K562 (cell line): ENCODE results near the gene RBM17. TPM values are rescaled to one million over a fixed set of nuclear protein-coding genes. Genes with fewer than 3 reads are reported as not detected.
A peak's percentile ranks its signal among the peaks of the same experiment; 100 is the strongest.

ENCODE experiments used
- polyA plus RNA-seq, 8 experiments: library from polyadenylated mRNA; depleted of rRNA in 4 of 8; stranded (reverse) in 5 of 8; unstranded in 3 of 8; fragments of >200 nt; fragmentation: Nextera tagmentation in 2 of 8; fragmentation: Illumina TruSeq in 1 of 8; extraction: Ambion mirVana in 2 of 8; extraction: Trizol in 1 of 8; gene quantifications; 2 replicates each; pipeline versions ENCODE4 v1.2.1 to v1.2.3, GENCODE V29; 2011 to 2014; ENCODE audit warnings: inconsistent platforms in 1 of 8, missing spikeins in 1 of 8
- total RNA-seq, 7 experiments: library from RNA; depleted of rRNA in 6 of 7; stranded (reverse); fragments of >200 nt in 6 of 7; fragmentation: Illumina TruSeq in 2 of 7; extraction: Trizol in 2 of 7; gene quantifications; 2 replicates each; pipeline versions ENCODE4 v1.2.1 to v1.2.3, GENCODE V29; 2011 to 2021; ENCODE audit warnings: low replicate concordance in 1 of 7
- TF ChIP-seq, protein P1 (sequence below), 2 experiments: fragments of 450-650 bp; formaldehyde crosslinking in 1 of 2; IDR thresholded peaks; 2 replicates each; pipeline versions ENCODE4 v1.4.0 to v1.6.1; 2014 to 2020; ENCODE audit warnings: mild to moderate bottlenecking in 2 of 2, borderline replicate concordance in 1 of 2, low read depth in 1 of 2

Gene RBM17
- total and polyA plus RNA-seq, 9 of the 15 experiments (the other 6 are each of a cell fraction or from before 2014, with no cell fraction given) = 23.6 to 217 (median 124) TPM

DNA sequence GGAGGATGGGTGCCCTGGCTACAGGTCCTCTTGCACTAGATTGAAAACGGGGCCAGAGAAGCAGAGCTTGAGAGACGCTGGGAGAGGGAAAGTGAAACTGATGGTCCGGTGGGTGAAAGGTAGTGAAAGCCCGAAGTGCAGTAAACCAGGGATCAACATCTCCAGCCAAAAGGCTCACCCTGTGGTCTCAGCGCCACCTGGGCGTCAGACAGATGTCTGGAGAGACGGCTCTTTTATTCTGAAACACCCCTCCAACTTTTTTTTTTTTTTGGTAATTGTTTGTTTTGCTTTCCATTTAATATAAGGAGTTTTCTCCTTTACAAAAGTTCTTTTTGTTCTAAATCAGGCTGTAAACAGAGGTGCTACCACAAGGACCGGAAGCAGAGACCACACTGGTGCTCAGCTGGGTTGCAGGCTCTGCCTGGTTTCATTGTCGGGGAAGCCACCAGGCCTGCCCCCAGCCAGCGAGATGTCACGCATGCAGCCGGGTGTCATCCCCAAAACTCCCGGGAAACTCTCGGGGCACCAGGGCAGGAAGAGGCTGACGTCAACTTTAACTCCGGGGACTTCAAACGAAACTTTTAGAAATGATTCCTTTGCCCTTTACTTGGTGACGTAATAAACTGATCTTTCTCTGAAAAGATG lies 37.9 kb upstream of the RBM17 start (continued):
- TF ChIP-seq, protein P1, sequence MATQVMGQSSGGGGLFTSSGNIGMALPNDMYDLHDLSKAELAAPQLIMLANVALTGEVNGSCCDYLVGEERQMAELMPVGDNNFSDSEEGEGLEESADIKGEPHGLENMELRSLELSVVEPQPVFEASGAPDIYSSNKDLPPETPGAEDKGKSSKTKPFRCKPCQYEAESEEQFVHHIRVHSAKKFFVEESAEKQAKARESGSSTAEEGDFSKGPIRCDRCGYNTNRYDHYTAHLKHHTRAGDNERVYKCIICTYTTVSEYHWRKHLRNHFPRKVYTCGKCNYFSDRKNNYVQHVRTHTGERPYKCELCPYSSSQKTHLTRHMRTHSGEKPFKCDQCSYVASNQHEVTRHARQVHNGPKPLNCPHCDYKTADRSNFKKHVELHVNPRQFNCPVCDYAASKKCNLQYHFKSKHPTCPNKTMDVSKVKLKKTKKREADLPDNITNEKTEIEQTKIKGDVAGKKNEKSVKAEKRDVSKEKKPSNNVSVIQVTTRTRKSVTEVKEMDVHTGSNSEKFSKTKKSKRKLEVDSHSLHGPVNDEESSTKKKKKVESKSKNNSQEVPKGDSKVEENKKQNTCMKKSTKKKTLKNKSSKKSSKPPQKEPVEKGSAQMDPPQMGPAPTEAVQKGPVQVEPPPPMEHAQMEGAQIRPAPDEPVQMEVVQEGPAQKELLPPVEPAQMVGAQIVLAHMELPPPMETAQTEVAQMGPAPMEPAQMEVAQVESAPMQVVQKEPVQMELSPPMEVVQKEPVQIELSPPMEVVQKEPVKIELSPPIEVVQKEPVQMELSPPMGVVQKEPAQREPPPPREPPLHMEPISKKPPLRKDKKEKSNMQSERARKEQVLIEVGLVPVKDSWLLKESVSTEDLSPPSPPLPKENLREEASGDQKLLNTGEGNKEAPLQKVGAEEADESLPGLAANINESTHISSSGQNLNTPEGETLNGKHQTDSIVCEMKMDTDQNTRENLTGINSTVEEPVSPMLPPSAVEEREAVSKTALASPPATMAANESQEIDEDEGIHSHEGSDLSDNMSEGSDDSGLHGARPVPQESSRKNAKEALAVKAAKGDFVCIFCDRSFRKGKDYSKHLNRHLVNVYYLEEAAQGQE (IDR thresholded peaks at IDR 0.05; ENCODE audit: borderline replicate concordance) = peak; percentile 86; the same call in 1 of the 2 replicates
- TF ChIP-seq, protein P1 (CRISPR knock-in tag; IDR thresholded peaks at IDR 0.05; ENCODE audit: low read depth) = no peak
